H1 (cell line): ENCODE measurements around the gene EPS8. TPM values are rescaled to one million over a fixed set of nuclear protein-coding genes. Genes with fewer than 3 reads are reported as not detected.

Experiments
- CTCF ChIA-PET: fragments of 300-600 bp; sonication (Branson Sonifier 250); formaldehyde crosslinking; loops from one replicate; lab custom pipeline; 2021; ENCODE audit not compliant: partially characterized antibody; lab: Charles Lee
- POLR2A ChIA-PET: fragments of 300-600 bp; sonication (Branson Sonifier 250); formaldehyde crosslinking; loops from one replicate; lab custom pipeline; 2021; ENCODE audit warnings: inconsistent platforms; ENCODE audit not compliant: partially characterized antibody; lab: Charles Lee
- DNase-seq, 2 experiments: peaks; one replicate each; pipeline versions ENCODE4 v3.0.0 to v3.0.0-alpha.2; 2010 to 2022; ENCODE audit warnings: low spot score in 2 of 2, low read depth in 1 of 2, mixed read lengths in 1 of 2
- FAIRE-seq: peaks from 2 replicates; lab custom pipeline; 2011; peaks lifted over from hg19 to GRCh38; lab: Jason Lieb, UNC
- H2AFZ ChIP-seq: 2 replicates; pipeline ENCODE4 v1.8.1; 2012; ENCODE audit warnings: low read length, inconsistent platforms
- H2AK5ac ChIP-seq: 2 replicates; pipeline ENCODE4 v1.6.1; 2013; ENCODE audit warnings: low read depth, low read length
- H2BK120ac ChIP-seq: replicated peaks from 2 replicates; pipeline ENCODE3; 2013; ENCODE audit warnings: low read depth, low read length, inconsistent platforms
- H2BK12ac ChIP-seq: 2 replicates; pipeline ENCODE4 v1.6.1; 2013; ENCODE audit warnings: low read depth, low read length
- H2BK15ac ChIP-seq: 2 replicates; pipeline ENCODE4 v1.6.1; 2013; ENCODE audit warnings: low read length
- H2BK20ac ChIP-seq: 2 replicates; pipeline ENCODE4 v1.6.1; 2013; ENCODE audit warnings: low read length
- H2BK5ac ChIP-seq: 2 replicates; pipeline ENCODE4 v1.6.1; 2013; ENCODE audit warnings: low read depth, low read length
- H3K14ac ChIP-seq: 2 replicates; pipeline ENCODE4 v1.6.1; 2013; ENCODE audit warnings: inconsistent platforms; ENCODE audit not compliant: insufficient read length
- H3K18ac ChIP-seq: 2 replicates; pipeline ENCODE4 v1.6.1; 2013; ENCODE audit warnings: low read length; ENCODE audit errors: extremely low read depth
- H3K23ac ChIP-seq: 2 replicates; pipeline ENCODE4 v1.6.1; 2013; ENCODE audit warnings: inconsistent platforms; ENCODE audit not compliant: insufficient read length
- H3K23me2 ChIP-seq: 2 replicates; pipeline ENCODE4 v1.6.1; 2013; ENCODE audit warnings: low read depth, low read length
- H3K27ac ChIP-seq: 2 replicates; pipeline ENCODE4 v1.6.1; 2011; ENCODE audit warnings: low read depth, low read length, inconsistent platforms
- H3K27me3 ChIP-seq, 4 experiments: replicated peaks in 1 of 4; 1 replicate in 1 of 4; 2 replicates in 3 of 4; pipeline versions ENCODE4 v1.6.1 to v1.8.1; 2011 to 2013; ENCODE audit warnings: low read length in 3 of 4, mild to moderate bottlenecking in 3 of 4, inconsistent platforms in 2 of 4, mixed read lengths in 2 of 4, moderate library complexity in 1 of 4; ENCODE audit not compliant: control insufficient read depth in 3 of 4, insufficient read depth in 3 of 4; ENCODE audit errors: extremely low read depth in 1 of 4
- H3K36me3 ChIP-seq, 4 experiments: 2 replicates each; pipeline versions ENCODE4 v1.6.1 to v1.8.1; 2011 to 2013; ENCODE audit warnings: mild to moderate bottlenecking in 4 of 4, low read length in 3 of 4, moderate library complexity in 2 of 4, control low read depth in 1 of 4, inconsistent platforms in 1 of 4; ENCODE audit not compliant: insufficient read depth in 4 of 4, control insufficient read depth in 2 of 4
- H3K4ac ChIP-seq: replicated peaks from 2 replicates; pipeline ENCODE3; 2013; ENCODE audit warnings: low read length, low read depth, mixed read lengths, inconsistent platforms; ENCODE audit not compliant: insufficient read length
- H3K4me1 ChIP-seq, 4 experiments: replicated peaks in 1 of 4; 1 replicate in 1 of 4; 2 replicates in 3 of 4; pipeline versions ENCODE4 v1.6.1 to v1.8.1; 2011 to 2013; ENCODE audit warnings: low read length in 3 of 4, inconsistent platforms in 2 of 4, mixed read lengths in 1 of 4; ENCODE audit not compliant: insufficient read depth in 4 of 4, control insufficient read depth in 3 of 4
- H3K4me2 ChIP-seq, 2 experiments: 2 replicates each; pipeline versions ENCODE4 v1.6.1 to v1.8.1; 2011 to 2013; ENCODE audit warnings: low read depth in 2 of 2, low read length in 2 of 2, control low read depth in 1 of 2, inconsistent platforms in 1 of 2, mild to moderate bottlenecking in 1 of 2; ENCODE audit not compliant: insufficient read depth in 1 of 2
- H3K4me3 ChIP-seq, 4 experiments: fragments of 200-600, 300-600 bp in 1 of 4; sonication (generic), shearing (Covaris generic), sonication (Bioruptor Twin) in 1 of 4; 2 replicates each; pipeline versions ENCODE4 v1.5.1 to v1.8.1; 2011 to 2016; ENCODE audit warnings: low read length in 4 of 4, low read depth in 3 of 4, control low read depth in 2 of 4, inconsistent platforms in 2 of 4, mild to moderate bottlenecking in 2 of 4, mixed read lengths in 1 of 4, moderate library complexity in 1 of 4; ENCODE audit not compliant: insufficient read depth in 2 of 4; ENCODE audit errors: extremely low read depth in 1 of 4
- H3K56ac ChIP-seq: replicated peaks from 2 replicates; pipeline ENCODE3; 2013; ENCODE audit warnings: low read depth, mild to moderate bottlenecking, mixed read lengths, low read length, inconsistent platforms; ENCODE audit not compliant: insufficient read length
- H3K79me1 ChIP-seq: 2 replicates; pipeline ENCODE4 v1.6.1; 2013; ENCODE audit warnings: low read depth, low read length, control low read depth
- H3K79me2 ChIP-seq, 2 experiments: 2 replicates each; pipeline versions ENCODE4 v1.6.1 to v1.8.1; 2012 to 2013; ENCODE audit warnings: low read length in 2 of 2, mild to moderate bottlenecking in 2 of 2, inconsistent platforms in 1 of 2; ENCODE audit not compliant: insufficient read depth in 2 of 2, control insufficient read depth in 1 of 2
- H3K9ac ChIP-seq, 4 experiments: replicated peaks in 1 of 4; 1 replicate in 1 of 4; 2 replicates in 3 of 4; pipeline versions ENCODE4 v1.6.1 to v1.8.1; 2011 to 2013; ENCODE audit warnings: low read depth in 3 of 4, low read length in 3 of 4, control low read depth in 2 of 4, mild to moderate bottlenecking in 2 of 4, moderate library complexity in 2 of 4, inconsistent platforms in 1 of 4; ENCODE audit errors: extremely low read depth in 1 of 4
- H3K9me3 ChIP-seq, 2 experiments: 2 replicates each; pipeline versions ENCODE4 v1.6.1 to v1.8.1; 2012 to 2013; ENCODE audit warnings: mild to moderate bottlenecking in 2 of 2, moderate library complexity in 2 of 2, control low read depth in 1 of 2, inconsistent platforms in 1 of 2, low read depth in 1 of 2, low read length in 1 of 2, mixed read lengths in 1 of 2; ENCODE audit not compliant: insufficient read depth in 2 of 2
- H4K20me1 ChIP-seq, 2 experiments: replicated peaks in 1 of 2; 2 replicates each; pipeline versions ENCODE3 to v1.8.1; 2011 to 2013; ENCODE audit warnings: inconsistent platforms in 2 of 2, low read length in 2 of 2, mild to moderate bottlenecking in 1 of 2; ENCODE audit not compliant: insufficient read depth in 2 of 2, control insufficient read depth in 1 of 2
- H4K5ac ChIP-seq: 2 replicates; pipeline ENCODE4 v1.6.1; 2013; ENCODE audit warnings: low read length, low read depth, mixed read lengths, inconsistent platforms; ENCODE audit not compliant: insufficient read length
- H4K8ac ChIP-seq: 2 replicates; pipeline ENCODE4 v1.8.0; 2013; ENCODE audit warnings: mild to moderate bottlenecking, moderate library complexity, low read length, inconsistent platforms; ENCODE audit not compliant: insufficient read depth; ENCODE audit errors: extremely low read depth
- H4K91ac ChIP-seq: replicated peaks from 2 replicates; pipeline ENCODE3; 2013; ENCODE audit warnings: low read length, mixed read lengths, inconsistent platforms; ENCODE audit not compliant: insufficient read length
- HDAC2 ChIP-seq, 2 experiments: fragments of 300-600 bp in 1 of 2; sonication (generic) in 1 of 2; IDR thresholded peaks; 2 replicates each; pipeline ENCODE4 v1.6.1; 2011 to 2012; ENCODE audit warnings: low read depth in 2 of 2, low read length in 2 of 2, mild to moderate bottlenecking in 2 of 2, moderate library complexity in 2 of 2, borderline replicate concordance in 1 of 2, inconsistent platforms in 1 of 2
- KDM5A ChIP-seq: fragments of 200-600 bp; IDR thresholded peaks from 2 replicates; pipeline ENCODE4 v1.7.1; 2012; ENCODE audit warnings: mild to moderate bottlenecking, low read length, inconsistent platforms, mixed read lengths
- SIN3A ChIP-seq, 2 experiments: IDR thresholded peaks in 1 of 2; conservative IDR thresholded peaks in 1 of 2; 2 replicates each; pipeline ENCODE4 v1.6.1; 2011 to 2012; ENCODE audit warnings: low read length in 2 of 2, improper control_type of control experiment in 1 of 2, low read depth in 1 of 2, mild to moderate bottlenecking in 1 of 2
- SP4 ChIP-seq: IDR thresholded peaks from 2 replicates; pipeline ENCODE4 v1.6.1; 2012; ENCODE audit warnings: low read length, inconsistent platforms
- TBP ChIP-seq: IDR thresholded peaks from 2 replicates; pipeline ENCODE4 v1.6.1; 2011; ENCODE audit warnings: low read depth, low read length, improper control_type of control experiment
- WGBS, 2 experiments: shearing (Covaris generic) in 1 of 2; methylation state at CpG; one replicate each; pipeline versions ENCODE4 v1.1.6 to v1.1.7; 2013 to 2015; ENCODE audit warnings: low lambda C conversion rate in 2 of 2, mixed read lengths in 2 of 2, inconsistent platforms in 1 of 2, low coverage in 1 of 2, missing lambda C conversion rate in 1 of 2; ENCODE audit not compliant: insufficient replicate concordance in 2 of 2, insufficient coverage in 1 of 2, insufficient read length in 1 of 2; ENCODE audit errors: extremely low coverage in 1 of 2, missing lambda C conversion rate in 1 of 2; 5-methylcytosine and 5-hydroxymethylcytosine counted together
- polyA plus RNA-seq, 7 experiments: library from polyadenylated mRNA; depleted of rRNA in 3 of 7; stranded (reverse) in 5 of 7; unstranded in 2 of 7; fragments of >200 nt in 5 of 7; fragments of 200-250 nt in 2 of 7; gene quantifications; 1 replicate in 5 of 7; 2 replicates in 1 of 7; 4 replicates in 1 of 7; pipeline versions ENCODE4 v1.2.1 to v1.2.3, GENCODE V29; 2011 to 2013; ENCODE audit warnings: missing spikeins in 2 of 7, mixed read lengths in 2 of 7
- total RNA-seq: library from RNA; stranded (reverse); fragmentation: NEBNext Ultra II Directional; extraction: Animal tissue kit (Norgen Biotek cat#: 25700); gene quantifications from 2 replicates; pipeline ENCODE4 v1.2.1, GENCODE V29; 2021

The EPS8 gene
- total and polyA plus RNA-seq, 2 of the 8 experiments (the other 6 are each of a cell fraction or from before 2014, with no cell fraction given) = 3.0 to 4.6 TPM

GRCh38 chr12:15823360-15824128, 34.4 kb upstream of the EPS8 start:
- ChIA-PET POLR2A (no interaction called here), CTCF (no interaction called here)
- Histone ChIP-seq H2AK5ac (no peak overlapping the region), H2BK15ac (no peak overlapping the region), H4K20me1 (no peaks in the 10 kb centered on the region), H3K27ac (no peak overlapping the region), H3K18ac (no peak overlapping the region), H2AFZ (no peak overlapping the region), H3K79me1 (no peaks in the 10 kb centered on the region), H3K9ac (no peak overlapping the region), H2BK20ac (no peak overlapping the region), H2BK5ac (no peak overlapping the region), H2BK12ac (no peak overlapping the region), H3K23ac (no peak overlapping the region), H4K91ac (no peak overlapping the region), H3K36me3 (no peaks in the 10 kb centered on the region), H3K4me3 (no peak overlapping the region), H3K4me2 (no peak overlapping the region), H3K4me1 (no peaks in the 10 kb centered on the region), H2BK120ac (no peak overlapping the region), H3K4ac (no peak overlapping the region), H3K9me3 (no peaks in the 10 kb centered on the region), H3K56ac (no peak overlapping the region), H3K79me2 (no peaks in the 10 kb centered on the region), H3K27me3 (no peaks in the 10 kb centered on the region)
- 87% methylated on average over 3 of the region's 3 CpGs; no CpG with 5 or more reads in 1 of the 2 experiments for WGBS, 2 experiments
- no peak for FAIRE-seq
- no peak for DNase-seq
- TF ChIP-seq SP4 (no peak), SIN3A (conservative IDR thresholded peaks at IDR 0.05 in 1 of 2, IDR thresholded peaks at IDR 0.05 in 1 of 2; ENCODE audit: low read depth in 1 of 2, low read length in 2 of 2) (no peak), TBP (no peak), HDAC2 (IDR thresholded peaks at IDR 0.05; ENCODE audit: borderline replicate concordance in 1 of 2, low read depth in 2 of 2, low read length in 2 of 2) (no peak), KDM5A (no peak)
- TF ChIP-seq, all 59 proteins: peak for 0
- Histone ChIP-seq H4K8ac (no peak overlapping the region), H3K14ac (no peak overlapping the region), H4K5ac (no peak overlapping the region), H3K23me2 (no peaks in the 10 kb centered on the region)
